Caco-2 (cell line): ENCODE measurements around the gene MACROD2. TPM values are rescaled to one million over a fixed set of nuclear protein-coding genes. Genes with fewer than 3 reads are reported as not detected.

Source experiments
- BruUV-seq: library from RNA; stranded (reverse); fragments of 400-500 nt; replicated peaks from 2 replicates; lab custom pipeline; 2021; lab: Mats Ljungman, UMichigan
- CTCF ChIA-PET: fragments of 300-600 bp; sonication (Branson Sonifier 250); formaldehyde crosslinking; loops from one replicate; lab custom pipeline; 2022; ENCODE audit warnings: antibody characterized with exemption; lab: Charles Lee
- POLR2A ChIA-PET: fragments of 300-600 bp; sonication (Branson Sonifier 250); formaldehyde crosslinking; loops from one replicate; lab custom pipeline; 2022; ENCODE audit warnings: antibody characterized with exemption; lab: Charles Lee
- DNase-seq, 2 experiments: peaks; one replicate each; pipeline versions ENCODE4 v3.0.0 to v3.0.0-alpha.2; 2020 to 2022
- H3K27me3 ChIP-seq: replicated peaks from 2 replicates; pipeline ENCODE4 v1.6.0; 2011; ENCODE audit warnings: low read length; ENCODE audit not compliant: control insufficient read depth, insufficient read depth
- H3K36me3 ChIP-seq: 2 replicates; pipeline ENCODE4 v1.5.1; 2011; ENCODE audit warnings: low read length; ENCODE audit not compliant: control insufficient read depth, insufficient read depth
- H3K4me1 ChIP-seq: fragments of 250-450 bp; sonication (Bioruptor Pico); 2 replicates; pipeline ENCODE4 v1.5.1; 2020; ENCODE audit warnings: mild to moderate bottlenecking
- H3K4me3 ChIP-seq: 2 replicates; pipeline ENCODE4 v1.5.1; 2011; ENCODE audit warnings: low read depth, mild to moderate bottlenecking, control low read depth, low read length
- H3K9me3 ChIP-seq: fragments of 250-450 bp; sonication (Bioruptor Pico); 2 replicates; pipeline ENCODE4 v1.5.1; 2020; ENCODE audit warnings: mild to moderate bottlenecking, moderate library complexity
- H3K27ac Mint-ChIP-seq: one replicate; pipeline ENCODE4 v1.8.0; 2022; ENCODE audit warnings: mixed read lengths; ENCODE audit not compliant: unreplicated experiment
- H3K27me3 Mint-ChIP-seq: one replicate; pipeline ENCODE4 v1.8.0; 2022; ENCODE audit warnings: mixed read lengths; ENCODE audit not compliant: insufficient read depth, unreplicated experiment
- H3K36me3 Mint-ChIP-seq: one replicate; pipeline ENCODE4 v1.8.0; 2022; ENCODE audit warnings: mild to moderate bottlenecking, mixed read lengths; ENCODE audit not compliant: insufficient read depth, unreplicated experiment
- H3K4me1 Mint-ChIP-seq: one replicate; pipeline ENCODE4 v1.8.0; 2022; ENCODE audit warnings: low read depth, mixed read lengths; ENCODE audit not compliant: unreplicated experiment
- H3K4me3 Mint-ChIP-seq: one replicate; pipeline ENCODE4 v1.8.0; 2022; ENCODE audit warnings: mild to moderate bottlenecking, moderate library complexity, mixed read lengths; ENCODE audit not compliant: unreplicated experiment
- H3K9me3 Mint-ChIP-seq: one replicate; pipeline ENCODE4 v1.8.0; 2022; ENCODE audit warnings: mixed read lengths; ENCODE audit not compliant: unreplicated experiment
- intact Hi-C: fragments of 100-400 bp; cut with micrococcal nuclease; formaldehyde crosslinking; loops from one replicate; pipeline ENCODE4 v1.10.0; 2022; ENCODE audit not compliant: unreplicated experiment
- total RNA-seq: library from RNA; stranded (reverse); gene quantifications from 2 replicates; pipeline ENCODE4 v1.2.3, GENCODE V29; 2022
- TF ChIP-seq, protein P1 (sequence below), 2 experiments: fragments of 200-600 bp in 1 of 2; IDR thresholded peaks; 1 replicate in 1 of 2; 2 replicates in 1 of 2; pipeline versions ENCODE4 v1.5.1 to v1.8.0; 2011 to 2022; ENCODE audit warnings: antibody characterized with exemption in 1 of 2, control low read depth in 1 of 2, inconsistent platforms in 1 of 2, low read depth in 1 of 2, low read length in 1 of 2, mild to moderate bottlenecking in 1 of 2, moderate library complexity in 1 of 2; ENCODE audit not compliant: insufficient read depth in 1 of 2, severe bottlenecking in 1 of 2, unreplicated experiment in 1 of 2

MACROD2 gene
- total RNA-seq, 1 experiment from 2014 or later, result 6.4 TPM

DNA sequence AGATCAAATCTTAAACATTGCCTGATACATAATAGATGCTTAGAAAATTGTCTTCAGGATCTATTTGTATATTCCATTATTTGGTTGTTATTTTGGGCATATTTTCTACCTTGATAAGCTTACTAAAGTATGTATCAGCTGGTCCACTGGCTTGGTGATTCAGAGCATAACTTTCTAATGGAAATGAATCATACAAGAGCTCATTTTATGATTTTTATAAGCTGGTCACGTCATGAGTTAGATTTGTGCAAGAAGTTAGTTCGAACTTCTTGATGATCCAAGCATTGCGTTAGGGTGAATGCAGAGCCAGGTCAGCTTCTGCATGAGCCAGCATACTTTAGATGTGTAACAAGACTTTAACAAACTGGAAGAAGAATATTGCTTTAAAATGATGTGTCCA is 486.5 kb downstream of the MACROD2 start:
- TF ChIP-seq, protein P1, sequence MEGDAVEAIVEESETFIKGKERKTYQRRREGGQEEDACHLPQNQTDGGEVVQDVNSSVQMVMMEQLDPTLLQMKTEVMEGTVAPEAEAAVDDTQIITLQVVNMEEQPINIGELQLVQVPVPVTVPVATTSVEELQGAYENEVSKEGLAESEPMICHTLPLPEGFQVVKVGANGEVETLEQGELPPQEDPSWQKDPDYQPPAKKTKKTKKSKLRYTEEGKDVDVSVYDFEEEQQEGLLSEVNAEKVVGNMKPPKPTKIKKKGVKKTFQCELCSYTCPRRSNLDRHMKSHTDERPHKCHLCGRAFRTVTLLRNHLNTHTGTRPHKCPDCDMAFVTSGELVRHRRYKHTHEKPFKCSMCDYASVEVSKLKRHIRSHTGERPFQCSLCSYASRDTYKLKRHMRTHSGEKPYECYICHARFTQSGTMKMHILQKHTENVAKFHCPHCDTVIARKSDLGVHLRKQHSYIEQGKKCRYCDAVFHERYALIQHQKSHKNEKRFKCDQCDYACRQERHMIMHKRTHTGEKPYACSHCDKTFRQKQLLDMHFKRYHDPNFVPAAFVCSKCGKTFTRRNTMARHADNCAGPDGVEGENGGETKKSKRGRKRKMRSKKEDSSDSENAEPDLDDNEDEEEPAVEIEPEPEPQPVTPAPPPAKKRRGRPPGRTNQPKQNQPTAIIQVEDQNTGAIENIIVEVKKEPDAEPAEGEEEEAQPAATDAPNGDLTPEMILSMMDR (IDR thresholded peaks at IDR 0.05; ENCODE audit: insufficient read depth in 1 of 2, low read depth in 1 of 2, low read length in 1 of 2, severe bottlenecking in 1 of 2, unreplicated experiment in 1 of 2), result no peak
- POLR2A ChIA-PET, result no interaction called here
- no peaks in the 10 kb centered on the region for H3K4me1 Mint-ChIP-seq
- H3K36me3 Mint-ChIP-seq, result no peaks in the 10 kb centered on the region
- no peak overlapping the region for H3K4me3 ChIP-seq
- intact Hi-C loops, result no loop called here
- H3K4me1 ChIP-seq, result no peaks in the 10 kb centered on the region
- H3K27ac Mint-ChIP-seq, result no peak overlapping the region
- no peaks in the 10 kb centered on the region for H3K27me3 Mint-ChIP-seq
- CTCF ChIA-PET, result no interaction called here
- no peaks in the 10 kb centered on the region for H3K9me3 ChIP-seq
- H3K27me3 ChIP-seq, result no peaks in the 10 kb centered on the region
- DNase-seq, result no peak
- no peak overlapping the region for H3K4me3 Mint-ChIP-seq
- no TSS peak for BruUV-seq
- peaks cover 9% of the 10 kb centered on the region for H3K9me3 Mint-ChIP-seq
- H3K36me3 ChIP-seq, result no peaks in the 10 kb centered on the region

GRCh38 chr20:14488212-14488611 is 492.9 kb downstream of the MACROD2 start:
- POLR2A ChIA-PET, result no interaction called here
- no peak overlapping the region for H3K4me3 Mint-ChIP-seq
- DNase-seq, result no peak
- H3K9me3 Mint-ChIP-seq, result peaks cover 9% of the 10 kb centered on the region
- TF ChIP-seq, protein P1 (IDR thresholded peaks at IDR 0.05; ENCODE audit: insufficient read depth in 1 of 2, low read depth in 1 of 2, low read length in 1 of 2, severe bottlenecking in 1 of 2, unreplicated experiment in 1 of 2), result no peak
- H3K36me3 Mint-ChIP-seq, result no peaks in the 10 kb centered on the region
- CTCF ChIA-PET, result no interaction called here
- no peaks in the 10 kb centered on the region for H3K9me3 ChIP-seq
- no peak overlapping the region for H3K27ac Mint-ChIP-seq
- BruUV-seq, result no TSS peak
- intact Hi-C loops, result no loop called here
- no peaks in the 10 kb centered on the region for H3K4me1 ChIP-seq
- H3K4me1 Mint-ChIP-seq, result peaks cover 14% of the 10 kb centered on the region
- no peak overlapping the region for H3K4me3 ChIP-seq
- H3K27me3 Mint-ChIP-seq, result no peaks in the 10 kb centered on the region
- no peaks in the 10 kb centered on the region for H3K27me3 ChIP-seq
- no peaks in the 10 kb centered on the region for H3K36me3 ChIP-seq

- Mint-ChIP-seq H3K4me1 (peaks cover 14% of the 10 kb centered on the region), H3K36me3 (no peaks in the 10 kb centered on the region), H3K27me3 (no peaks in the 10 kb centered on the region), H3K4me3 (no peak overlapping the region), H3K27ac (no peak overlapping the region), H3K9me3 (peaks cover 9% of the 10 kb centered on the region)
- CTCF ChIA-PET, result no interaction called here
- Histone ChIP-seq H3K4me1 (no peaks in the 10 kb centered on the region), H3K36me3 (no peaks in the 10 kb centered on the region), H3K9me3 (no peaks in the 10 kb centered on the region), H3K4me3 (no peak overlapping the region), H3K27me3 (no peaks in the 10 kb centered on the region)
- DNase-seq, result no peak
- intact Hi-C loops, result no loop called here
- POLR2A ChIA-PET, result interaction anchor here (0.5 kb wide), 1 partner anchor 209 kb away, joined by 3 read pairs; no protein-coding TSS in a partner anchor
- TF ChIP-seq, protein P1 (IDR thresholded peaks at IDR 0.05; ENCODE audit: insufficient read depth in 1 of 2, low read depth in 1 of 2, low read length in 1 of 2, severe bottlenecking in 1 of 2, unreplicated experiment in 1 of 2), result no peak
- no TSS peak for BruUV-seq
These were observed 493.6 kb downstream of the MACROD2 start for GRCh38 chr20:14488756-14489479.
